Measurements from ENCODE around the gene ADAMTS6. TPM values are rescaled to one million over a fixed set of nuclear protein-coding genes. Genes with fewer than 3 reads are reported as not detected.

ADAMTS6 gene
- total RNA-seq, 1 donor = 95.9 TPM

DNA sequence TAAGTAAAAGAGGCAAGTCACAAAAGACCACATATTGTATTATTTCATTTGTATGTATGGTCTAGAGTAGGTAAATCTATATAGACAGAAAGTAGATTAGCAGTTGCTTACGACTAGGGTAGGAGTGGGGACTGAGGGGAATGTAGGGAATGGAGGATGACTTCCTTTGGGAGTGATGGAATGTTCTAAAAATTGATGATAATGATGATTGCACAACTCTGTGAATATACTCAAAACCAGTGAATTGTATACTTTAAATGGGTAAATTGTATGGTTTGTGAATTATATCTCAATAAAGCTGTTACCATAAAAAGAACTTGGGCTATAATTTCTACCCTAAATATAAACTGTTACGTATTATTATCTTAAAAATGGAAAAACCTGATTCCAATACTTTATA, 35.0 kb downstream of the ADAMTS6 start:
- no peak for DNase-seq (ENCODE audit: low read depth)
- no peak overlapping the region for H3K4me3 ChIP-seq (ENCODE audit: low read depth, low read length)
- TF ChIP-seq, protein P1, sequence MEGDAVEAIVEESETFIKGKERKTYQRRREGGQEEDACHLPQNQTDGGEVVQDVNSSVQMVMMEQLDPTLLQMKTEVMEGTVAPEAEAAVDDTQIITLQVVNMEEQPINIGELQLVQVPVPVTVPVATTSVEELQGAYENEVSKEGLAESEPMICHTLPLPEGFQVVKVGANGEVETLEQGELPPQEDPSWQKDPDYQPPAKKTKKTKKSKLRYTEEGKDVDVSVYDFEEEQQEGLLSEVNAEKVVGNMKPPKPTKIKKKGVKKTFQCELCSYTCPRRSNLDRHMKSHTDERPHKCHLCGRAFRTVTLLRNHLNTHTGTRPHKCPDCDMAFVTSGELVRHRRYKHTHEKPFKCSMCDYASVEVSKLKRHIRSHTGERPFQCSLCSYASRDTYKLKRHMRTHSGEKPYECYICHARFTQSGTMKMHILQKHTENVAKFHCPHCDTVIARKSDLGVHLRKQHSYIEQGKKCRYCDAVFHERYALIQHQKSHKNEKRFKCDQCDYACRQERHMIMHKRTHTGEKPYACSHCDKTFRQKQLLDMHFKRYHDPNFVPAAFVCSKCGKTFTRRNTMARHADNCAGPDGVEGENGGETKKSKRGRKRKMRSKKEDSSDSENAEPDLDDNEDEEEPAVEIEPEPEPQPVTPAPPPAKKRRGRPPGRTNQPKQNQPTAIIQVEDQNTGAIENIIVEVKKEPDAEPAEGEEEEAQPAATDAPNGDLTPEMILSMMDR (IDR thresholded peaks at IDR 0.05; ENCODE audit: insufficient read depth, low read depth, low read length) = no peak

DNA sequence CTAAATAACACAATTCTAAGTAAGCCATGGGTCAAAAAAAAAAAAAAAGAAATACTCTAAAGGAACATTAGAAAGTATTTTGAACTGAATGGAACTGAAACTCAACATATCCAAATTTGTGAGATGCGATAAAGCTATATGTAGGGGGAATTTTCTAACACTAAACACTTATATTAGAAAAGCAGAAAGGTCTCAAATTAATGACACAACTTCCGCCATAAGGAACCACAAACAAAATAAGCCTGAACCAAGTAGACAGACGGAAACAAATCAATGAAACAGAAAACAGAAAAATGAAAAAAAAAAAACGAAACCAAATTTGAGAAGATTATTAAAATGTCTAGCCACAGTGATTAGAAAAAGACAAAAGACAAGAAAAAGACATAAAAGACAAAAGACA, 39.9 kb downstream of the ADAMTS6 start:
- no peak overlapping the region for H3K4me3 ChIP-seq (ENCODE audit: low read depth, low read length)
- no peak for DNase-seq (ENCODE audit: low read depth)
- TF ChIP-seq, protein P1 (IDR thresholded peaks at IDR 0.05; ENCODE audit: insufficient read depth, low read depth, low read length) = no peak

DNA sequence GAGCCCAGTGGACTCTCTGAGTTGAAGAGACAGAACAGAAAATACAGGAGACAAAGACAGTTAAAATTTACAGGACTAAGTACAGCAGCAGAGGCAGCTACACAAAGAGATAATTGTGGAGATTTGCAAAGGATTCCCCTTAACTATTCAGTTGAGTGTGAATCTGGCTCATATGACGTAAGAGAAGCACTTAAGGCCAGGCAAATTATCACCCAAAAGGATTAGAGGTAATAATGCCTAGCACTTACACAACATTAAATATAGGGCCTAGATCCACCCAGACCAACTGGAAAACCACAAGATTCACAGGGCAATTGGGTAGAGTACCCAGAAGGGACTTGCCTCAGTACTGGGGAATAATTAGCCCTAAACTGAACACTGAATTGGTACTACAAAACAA, 41.3 kb downstream of the ADAMTS6 start:
- DNase-seq (ENCODE audit: low read depth) = peak; percentile 52
- TF ChIP-seq, protein P1 (IDR thresholded peaks at IDR 0.05; ENCODE audit: insufficient read depth, low read depth, low read length) = no peak
- no peak overlapping the region for H3K4me3 ChIP-seq (ENCODE audit: low read depth, low read length)

DNA sequence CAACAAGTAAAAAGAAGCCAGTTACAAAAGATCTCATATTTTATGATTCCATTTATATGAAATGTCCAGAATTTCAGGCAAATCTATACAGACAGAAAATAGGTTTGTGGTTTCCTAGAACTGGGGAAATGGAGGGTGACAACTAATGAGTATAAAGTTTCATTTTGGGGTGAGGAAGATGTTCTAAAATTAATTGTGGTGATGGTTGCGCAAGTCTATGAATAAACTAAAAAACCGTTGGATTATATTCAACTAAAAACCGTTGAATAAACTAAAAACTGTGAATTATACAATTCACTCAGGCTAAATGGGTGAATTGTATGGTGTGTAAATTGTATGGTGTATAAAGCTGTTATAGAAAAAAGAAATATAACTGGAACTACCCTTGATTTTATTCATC, 47.6 kb downstream of the ADAMTS6 start:
- H3K4me3 ChIP-seq (ENCODE audit: low read depth, low read length) = no peak overlapping the region
- TF ChIP-seq, protein P1 (IDR thresholded peaks at IDR 0.05; ENCODE audit: insufficient read depth, low read depth, low read length) = no peak
- no peak for DNase-seq (ENCODE audit: low read depth)

DNA sequence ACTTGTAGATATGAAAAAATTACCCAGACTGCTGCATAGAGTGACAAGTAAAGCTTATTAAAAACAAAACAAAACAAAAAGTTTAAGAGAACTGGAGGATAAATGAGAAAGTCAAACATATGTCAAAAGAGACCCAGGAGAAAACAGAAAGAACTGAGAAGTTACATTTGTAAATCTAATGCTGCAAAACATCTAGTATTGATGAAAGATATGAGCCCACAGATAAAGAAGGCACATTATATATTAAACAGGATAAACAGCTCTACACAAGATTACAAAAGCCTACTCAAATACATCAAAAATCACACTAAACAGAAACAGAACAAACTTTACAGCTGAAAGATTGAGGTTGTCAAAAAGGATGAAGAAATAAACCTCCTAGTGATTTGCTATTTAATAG, 55.1 kb downstream of the ADAMTS6 start:
- no peak for DNase-seq (ENCODE audit: low read depth)
- H3K4me3 ChIP-seq (ENCODE audit: low read depth, low read length) = no peak overlapping the region
- TF ChIP-seq, protein P1 (IDR thresholded peaks at IDR 0.05; ENCODE audit: insufficient read depth, low read depth, low read length) = no peak

DNA sequence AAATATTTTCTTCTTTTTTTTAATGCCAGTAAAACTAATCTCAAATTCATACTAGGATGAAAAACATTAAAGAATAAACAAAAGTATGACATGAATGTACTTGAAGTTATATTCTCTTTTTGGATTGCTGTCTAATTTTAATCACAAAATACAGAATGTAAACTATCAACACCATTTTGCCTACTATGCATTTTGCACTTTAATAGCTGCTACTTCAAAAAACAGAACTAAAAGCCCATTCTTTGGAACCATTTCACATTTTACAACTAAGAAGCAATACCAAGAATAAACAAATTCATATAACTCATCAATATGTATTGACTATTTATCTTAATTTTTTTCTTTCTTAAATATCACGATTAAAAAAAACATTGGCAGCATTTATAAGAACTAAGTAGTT, 58.1 kb downstream of the ADAMTS6 start:
- no peak for DNase-seq (ENCODE audit: low read depth)
- TF ChIP-seq, protein P1 (IDR thresholded peaks at IDR 0.05; ENCODE audit: insufficient read depth, low read depth, low read length) = no peak
- H3K4me3 ChIP-seq (ENCODE audit: low read depth, low read length) = no peak overlapping the region

DNA sequence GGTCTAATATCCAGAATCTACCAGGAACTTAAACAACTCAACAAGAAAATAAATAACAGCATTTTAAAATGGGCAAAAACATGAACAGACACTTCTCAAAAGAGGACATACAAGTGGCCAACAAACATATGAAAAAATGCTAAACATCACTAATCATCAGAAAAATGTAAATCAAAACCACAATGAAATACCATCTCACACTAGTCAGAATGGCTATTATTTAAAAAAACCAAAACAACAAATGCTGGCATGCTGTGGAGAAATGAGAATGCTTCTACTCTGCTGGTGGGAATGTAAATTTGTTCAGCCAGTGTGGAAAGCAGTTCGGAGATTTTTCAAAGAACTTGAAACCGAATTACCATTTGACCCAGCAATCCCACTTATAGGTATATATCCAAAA, 63.1 kb downstream of the ADAMTS6 start:
- no peak overlapping the region for H3K4me3 ChIP-seq (ENCODE audit: low read depth, low read length)
- peak; percentile 61 for DNase-seq (ENCODE audit: low read depth)
- TF ChIP-seq, protein P1 (IDR thresholded peaks at IDR 0.05; ENCODE audit: insufficient read depth, low read depth, low read length) = peak; percentile 28

All from fibroblast of villous mesenchyme (primary cell).